NCI-H524 treated with DMSO at 0.1 percent for 48 hours (cell line): ENCODE results near the gene SPRED1.
"Not testable (repeated sequence)": the region's sequence is repeated elsewhere in the genome, so short reads cannot be mapped to it uniquely, and the experiment has no call there.

ENCODE experiments used
- DNase-seq: peaks from one replicate; lab custom pipeline; 2025; lab: John Stamatoyannopoulos, UW

The SPRED1 gene

GRCh38 chr15:38231436-38231835 lies 21.2 kb upstream of the SPRED1 start:
- no peak for DNase-seq

GRCh38 chr15:38237021-38237420 lies 15.6 kb upstream of the SPRED1 start:
- not testable (repeated sequence) for DNase-seq

GRCh38 chr15:38238311-38238710 lies 14.3 kb upstream of the SPRED1 start:
- no peak for DNase-seq

- no peak for DNase-seq
Measured at GRCh38 chr15:38242055-38242454, 10.6 kb upstream of the SPRED1 start.

DNA sequence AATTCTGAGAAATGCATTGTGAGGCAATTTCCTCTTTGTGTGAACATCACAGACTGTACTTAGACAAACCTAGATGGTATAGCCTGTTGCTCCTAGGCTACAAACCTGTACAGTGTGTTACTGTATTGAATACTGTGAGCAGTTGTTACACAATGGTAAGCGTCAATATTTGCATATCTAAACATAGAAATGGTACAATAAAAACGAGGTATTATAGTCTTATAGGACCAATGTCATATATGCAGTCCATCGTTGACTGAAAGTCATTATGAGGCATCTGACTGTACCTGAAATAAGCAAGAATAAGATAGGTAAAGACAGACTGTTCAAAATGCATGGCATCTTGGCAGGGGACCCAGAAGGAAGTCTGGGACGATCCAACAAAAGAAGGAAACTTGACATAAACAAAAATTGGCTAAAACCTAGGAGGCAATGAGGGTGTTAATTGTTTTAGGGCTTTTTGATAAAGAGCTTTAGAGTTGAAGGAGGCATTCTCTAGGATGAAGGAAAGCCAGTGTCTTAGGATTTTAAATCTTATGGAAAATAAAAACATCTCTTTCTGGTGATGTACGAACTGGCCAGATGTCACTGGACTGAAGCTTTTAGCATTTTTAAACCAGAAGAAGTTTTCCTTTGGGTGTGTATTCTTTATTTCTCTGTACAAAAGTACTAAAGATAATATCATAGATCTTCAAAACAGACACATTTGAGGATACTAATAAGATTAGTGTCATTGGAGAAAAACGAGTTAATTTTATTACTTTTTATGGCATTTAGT lies 9.2 kb upstream of the SPRED1 start:
- DNase-seq, result no peak

- DNase-seq, result no peak
Measured at GRCh38 chr15:38247336-38247735, 5.3 kb upstream of the SPRED1 start.

DNA sequence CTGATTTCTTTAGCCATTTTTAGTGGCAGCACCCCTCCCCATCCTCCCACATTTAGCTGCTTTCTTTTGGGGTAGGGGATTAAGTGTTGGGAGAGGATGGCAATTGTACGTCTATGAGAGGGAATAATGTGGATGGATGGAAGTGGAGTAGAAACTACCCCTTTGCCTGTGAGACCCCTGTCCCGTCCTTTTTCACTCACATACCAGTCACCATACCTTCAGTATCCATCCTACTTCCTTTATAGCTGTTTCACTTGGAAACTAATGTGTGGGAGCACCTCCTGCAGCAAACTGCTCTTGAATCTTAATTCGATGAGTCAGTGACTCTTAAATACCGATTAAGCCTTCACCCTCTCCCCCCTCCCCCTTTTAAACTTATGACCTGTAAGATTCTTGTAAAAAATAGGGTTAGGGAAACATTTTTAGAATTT lies 730 bp downstream of the SPRED1 start:
- DNase-seq, result no peak

- DNase-seq, result peak; percentile 69
Measured at GRCh38 chr15:38254051-38254883, 1.6 kb downstream of the SPRED1 start.

GRCh38 chr15:38255690-38256089 lies 3.1 kb downstream of the SPRED1 start:
- DNase-seq, result no peak

- no peak for DNase-seq
Measured at GRCh38 chr15:38257676-38258075, 5.0 kb downstream of the SPRED1 start.

- no peak for DNase-seq
Measured at GRCh38 chr15:38259134-38259533, 6.5 kb downstream of the SPRED1 start.

DNA sequence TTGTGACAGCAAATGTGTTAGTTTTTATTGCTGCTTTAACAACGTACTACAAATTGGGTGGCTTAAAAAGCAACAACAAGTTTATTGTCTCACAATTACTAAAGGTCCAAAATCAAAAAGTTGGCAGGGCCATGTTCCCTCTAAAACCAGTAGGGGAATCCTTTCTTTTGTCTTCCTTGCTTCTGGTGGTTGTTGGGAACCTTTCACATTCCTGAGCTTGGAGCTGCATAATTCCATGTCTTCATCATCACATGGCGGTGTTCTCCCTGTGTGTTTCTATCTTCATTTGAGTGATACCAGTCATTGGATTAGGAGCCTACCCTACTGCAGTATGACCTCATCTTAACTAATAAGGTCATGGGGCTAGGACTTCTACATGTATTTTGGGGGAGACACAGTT lies 7.4 kb downstream of the SPRED1 start:
- no peak for DNase-seq

- no peak for DNase-seq
Measured at GRCh38 chr15:38263251-38263650, 10.6 kb downstream of the SPRED1 start.

GRCh38 chr15:38263996-38264395 lies 11.4 kb downstream of the SPRED1 start:
- DNase-seq, result no peak

DNA sequence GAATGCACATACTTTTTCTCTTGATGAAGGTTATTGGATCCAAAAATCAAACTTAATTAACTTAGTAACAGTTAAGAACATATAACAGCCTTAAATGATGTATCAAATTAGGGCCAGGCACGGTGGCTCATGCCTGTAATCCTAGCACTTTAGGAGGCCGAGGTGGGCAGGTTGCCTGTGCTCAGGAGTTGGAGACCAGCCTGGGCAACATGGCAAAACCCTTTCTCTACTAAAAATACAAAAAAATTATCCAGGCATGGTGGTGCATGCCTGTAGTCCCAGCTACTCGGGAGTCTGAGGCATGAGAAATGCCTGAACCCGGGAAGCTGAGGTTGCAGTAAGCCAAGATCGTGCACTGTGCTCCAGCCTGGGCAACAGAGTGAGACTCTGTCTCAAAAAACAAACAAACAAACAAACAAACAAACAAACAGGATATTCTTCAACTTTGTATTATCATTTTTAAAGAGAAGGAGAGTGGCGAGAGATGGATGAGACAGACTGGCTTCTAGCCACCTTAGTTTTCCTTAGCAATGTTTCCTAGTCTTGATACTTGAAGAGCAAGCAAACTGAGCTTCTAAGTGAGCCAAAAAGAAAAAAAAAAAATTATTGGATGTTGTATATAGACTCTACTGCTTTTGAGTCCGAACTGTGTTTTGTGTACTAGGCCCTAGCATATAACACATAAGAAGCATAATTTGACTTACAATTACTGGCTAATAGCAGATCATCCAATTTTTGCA lies 13.8 kb downstream of the SPRED1 start:
- no peak for DNase-seq

GRCh38 chr15:38267421-38268022 lies 14.9 kb downstream of the SPRED1 start:
- DNase-seq, result no peak

DNA sequence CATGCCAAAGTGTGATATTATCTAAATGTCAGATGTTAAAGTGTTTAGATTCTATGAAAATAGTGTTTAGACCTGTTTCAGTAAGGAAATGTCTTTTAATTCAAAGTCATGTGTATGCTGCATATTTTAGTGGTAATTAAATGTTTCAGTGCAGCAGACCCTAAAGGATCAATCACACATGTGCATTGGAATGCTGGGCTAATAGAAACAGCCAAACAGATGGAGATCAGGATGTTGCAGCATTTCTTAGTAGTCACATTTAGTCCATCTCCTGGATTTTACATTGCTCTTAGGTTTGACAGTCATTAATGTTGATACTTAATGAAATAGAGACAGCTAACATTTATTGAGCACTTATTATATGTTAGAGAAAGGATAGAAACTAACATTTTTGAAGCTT lies 18.5 kb downstream of the SPRED1 start:
- no peak for DNase-seq

DNA sequence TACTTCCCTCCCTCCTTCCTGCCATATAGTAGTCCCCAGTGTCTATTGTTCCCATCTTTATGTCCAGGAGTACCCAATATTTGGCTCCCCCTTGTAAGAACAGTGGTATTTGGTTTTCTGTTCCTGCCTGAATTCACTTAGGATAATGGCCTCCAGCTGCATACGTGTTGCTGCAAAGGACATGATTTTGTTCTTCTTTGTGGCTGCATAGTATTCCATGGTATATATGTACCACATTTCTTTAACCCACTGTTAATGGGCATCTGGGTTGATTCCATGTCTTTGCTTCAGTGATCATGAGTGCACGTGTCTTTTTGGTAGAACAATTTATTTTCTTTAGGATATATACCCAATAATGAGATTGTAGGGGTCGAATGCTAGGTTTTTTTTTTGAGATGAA lies 19.3 kb downstream of the SPRED1 start:
- no peak for DNase-seq

- not testable (repeated sequence) for DNase-seq
Measured at GRCh38 chr15:38272431-38272830, 19.8 kb downstream of the SPRED1 start.

- DNase-seq, result no peak
Measured at GRCh38 chr15:38274135-38274534, 21.5 kb downstream of the SPRED1 start.

DNA sequence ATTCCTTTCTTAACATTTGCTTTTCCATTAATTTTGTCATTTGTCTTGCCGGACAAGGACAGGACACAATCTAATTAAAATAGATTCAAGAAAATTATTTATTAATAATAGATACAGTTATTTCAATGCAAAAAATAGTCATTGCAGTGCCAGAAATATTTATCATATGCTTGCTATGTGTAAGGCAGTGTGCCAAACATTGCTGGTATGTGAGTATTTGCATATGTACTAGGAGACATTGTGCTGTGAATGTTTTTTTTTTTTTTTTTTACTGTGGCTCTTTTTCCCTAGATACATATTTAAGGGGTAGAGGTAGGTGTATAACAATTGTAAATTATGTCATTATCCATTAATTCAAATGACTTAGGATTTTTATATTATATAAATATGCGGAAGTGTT lies 23.3 kb downstream of the SPRED1 start:
- DNase-seq, result no peak

DNA sequence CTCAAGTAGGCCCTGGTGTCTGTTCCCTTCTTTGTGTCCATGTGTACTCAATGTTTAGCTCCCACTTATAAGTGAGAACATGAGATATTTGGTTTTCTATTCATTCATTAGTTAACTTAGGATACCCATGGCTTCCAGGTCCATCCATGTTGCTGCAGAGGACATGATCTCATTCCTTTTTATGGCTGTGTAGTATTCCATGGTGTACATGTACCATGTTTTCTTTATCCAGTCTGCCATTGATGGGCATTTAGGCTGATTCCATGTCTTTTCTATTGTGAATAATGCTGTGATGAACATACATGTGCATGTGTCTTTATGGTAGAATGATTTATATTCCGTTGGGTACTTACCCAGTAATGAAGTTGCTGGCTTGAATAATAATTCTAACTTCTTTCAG lies 24.6 kb downstream of the SPRED1 start:
- DNase-seq, result not testable (repeated sequence)
